Neural cell (in vitro differentiated cells): ENCODE data around the gene SERPINA9. TPM values are rescaled to one million over a fixed set of nuclear protein-coding genes. Genes with fewer than 3 reads are reported as not detected.
"Not testable (repeated sequence)": the region's sequence is repeated elsewhere in the genome, so short reads cannot be mapped to it uniquely, and the experiment has no call there.

Source experiments
- H2AFZ ChIP-seq: fragments of 200-600, 300-800 bp; sonication (generic), shearing (Covaris generic); 2 replicates; pipeline ENCODE4 v1.6.0; 2014; ENCODE audit warnings: low read depth, mild to moderate bottlenecking, antibody characterized with exemption, low read length, moderate library complexity
- H3F3A ChIP-seq: fragments of 200-600 bp; shearing (Covaris generic); 2 replicates; pipeline ENCODE4 v1.6.1; 2016; ENCODE audit warnings: mild to moderate bottlenecking, moderate library complexity, mixed read lengths, antibody characterized with exemption, low read length; ENCODE audit not compliant: insufficient read depth, poor library complexity, severe bottlenecking
- H3K27ac ChIP-seq: fragments of 200-600, 300-800 bp; sonication (generic), shearing (Covaris generic); 2 replicates; pipeline ENCODE4 v1.5.1; 2014; ENCODE audit warnings: mild to moderate bottlenecking, low read length, moderate library complexity
- H3K27me3 ChIP-seq: fragments of 300-800, 200-600 bp; sonication (generic), shearing (Covaris generic); 2 replicates; pipeline ENCODE4 v1.6.0; 2014; ENCODE audit warnings: mild to moderate bottlenecking, low read depth, low read length, moderate library complexity; ENCODE audit not compliant: insufficient read depth
- H3K36me3 ChIP-seq: fragments of 300-800, 200-600 bp; sonication (generic), shearing (Covaris generic); 2 replicates; pipeline ENCODE4 v1.5.1; 2014; ENCODE audit warnings: mild to moderate bottlenecking, antibody characterized with exemption, low read length, moderate library complexity; ENCODE audit not compliant: insufficient read depth
- H3K4me2 ChIP-seq: fragments of 300-800, 200-600 bp; sonication (generic), shearing (Covaris generic); 2 replicates; pipeline ENCODE4 v1.6.0; 2014; ENCODE audit warnings: mild to moderate bottlenecking, low read length
- H3K4me3 ChIP-seq: fragments of 300-800, 200-600 bp; sonication (generic), shearing (Covaris generic); 2 replicates; pipeline ENCODE4 v1.5.1; 2014; ENCODE audit warnings: mild to moderate bottlenecking, low read length, moderate library complexity
- H3K79me2 ChIP-seq: fragments of 200-600 bp; shearing (Covaris generic); replicated peaks from 2 replicates; pipeline ENCODE4 v1.6.0; 2014; ENCODE audit warnings: mild to moderate bottlenecking, low read length, moderate library complexity; ENCODE audit not compliant: insufficient read depth
- H3K9ac ChIP-seq: fragments of 300-800, 200-600 bp; sonication (generic), shearing (Covaris generic); 2 replicates; pipeline ENCODE4 v1.6.1; 2016; ENCODE audit warnings: mild to moderate bottlenecking, low read length, mixed read lengths
- H3K9me2 ChIP-seq: fragments of 200-600 bp; shearing (Covaris generic); 2 replicates; pipeline ENCODE4 v1.6.1; 2016; ENCODE audit warnings: mild to moderate bottlenecking, low read length, mixed read lengths; ENCODE audit not compliant: insufficient read depth
- H3K9me3 ChIP-seq: fragments of 200-600, 300-800 bp; sonication (generic), shearing (Covaris generic); 2 replicates; pipeline ENCODE4 v1.6.1; 2016; ENCODE audit warnings: mild to moderate bottlenecking, mixed run types, low read length, moderate library complexity, mixed read lengths
- H4K20me1 ChIP-seq: fragments of 200-600 bp; shearing (Covaris generic); 2 replicates; pipeline ENCODE4 v1.6.1; 2016; ENCODE audit warnings: mild to moderate bottlenecking, mixed run types; ENCODE audit not compliant: insufficient read depth
- CTCF ChIP-seq: fragments of 450-650 bp; IDR thresholded peaks from 2 replicates; pipeline ENCODE4 v1.5.1; 2014; ENCODE audit warnings: antibody characterized with exemption, mild to moderate bottlenecking, moderate library complexity; ENCODE audit not compliant: poor library complexity, severe bottlenecking
- EP300 ChIP-seq: fragments of 450-650 bp; conservative IDR thresholded peaks from 2 replicates; pipeline ENCODE4 v1.6.1; 2014; ENCODE audit warnings: antibody characterized with exemption, mild to moderate bottlenecking, moderate library complexity; ENCODE audit not compliant: poor library complexity, severe bottlenecking
- EZH2 ChIP-seq: fragments of 200-600, 300-800 bp; shearing (Covaris generic), sonication (generic); IDR thresholded peaks from 2 replicates; pipeline ENCODE4 v1.6.1; 2014; ENCODE audit warnings: antibody characterized with exemption, low read length, borderline replicate concordance, mild to moderate bottlenecking; ENCODE audit not compliant: insufficient read depth, poor library complexity, severe bottlenecking
- MXI1 ChIP-seq: fragments of 450-650 bp; conservative IDR thresholded peaks from 2 replicates; pipeline ENCODE4 v1.6.1; 2014; ENCODE audit warnings: antibody characterized with exemption, mild to moderate bottlenecking; ENCODE audit not compliant: poor library complexity, severe bottlenecking
- POLR2AphosphoS5 ChIP-seq: IDR thresholded peaks from 2 replicates; pipeline ENCODE4 v1.6.1; 2012
- RAD21 ChIP-seq: fragments of 450-650 bp; conservative IDR thresholded peaks from 2 replicates; pipeline ENCODE4 v1.6.1; 2014; ENCODE audit warnings: antibody characterized with exemption, mild to moderate bottlenecking, moderate library complexity
- REST ChIP-seq: IDR thresholded peaks from 2 replicates; pipeline ENCODE4 v1.6.1; 2012; ENCODE audit warnings: borderline replicate concordance
- SMC3 ChIP-seq: fragments of 450-650 bp; conservative IDR thresholded peaks from 2 replicates; pipeline ENCODE4 v1.6.1; 2014; ENCODE audit warnings: antibody characterized with exemption, mild to moderate bottlenecking, moderate library complexity; ENCODE audit not compliant: poor library complexity
- TAF1 ChIP-seq: IDR thresholded peaks from 2 replicates; pipeline ENCODE4 v1.6.1; 2012; ENCODE audit warnings: low read depth
- polyA plus RNA-seq: library from polyadenylated mRNA; depleted of rRNA; stranded (reverse); fragments of >200 nt; gene quantifications from 2 replicates; pipeline ENCODE4 v1.2.3, GENCODE V29; 2014

Gene SERPINA9
- polyA plus RNA-seq, 1 donor from 2014 or later: not detected

- no peak for TF ChIP-seq CTCF
- TF ChIP-seq EZH2: no peak
- no peak for TF ChIP-seq TAF1
- TF ChIP-seq RAD21: no peak
- TF ChIP-seq SMC3: no peak
- TF ChIP-seq MXI1: no peak
- TF ChIP-seq EP300: no peak
- no peak for TF ChIP-seq POLR2AphosphoS5
- no peak for TF ChIP-seq REST
- no peaks in the 10 kb centered on the region for H3K9me2 ChIP-seq
- H3K4me3 ChIP-seq: no peak overlapping the region
- H2AFZ ChIP-seq: no peak overlapping the region
- no peaks in the 10 kb centered on the region for H3F3A ChIP-seq
- H3K4me2 ChIP-seq: no peak overlapping the region
- H3K27ac ChIP-seq: no peak overlapping the region
- H3K79me2 ChIP-seq: no peaks in the 10 kb centered on the region
- H4K20me1 ChIP-seq: no peaks in the 10 kb centered on the region
- H3K36me3 ChIP-seq: no peaks in the 10 kb centered on the region
- no peaks in the 10 kb centered on the region for H3K27me3 ChIP-seq
- no peak overlapping the region for H3K9ac ChIP-seq
- peaks cover 4% of the 10 kb centered on the region for H3K9me3 ChIP-seq
These were observed 7.1 kb upstream of the SERPINA9 start for GRCh38 chr14:94483071-94483451.

GRCh38 chr14:94482132-94483070 is 6.4 kb upstream of the SERPINA9 start:
- H3K9ac ChIP-seq, H3K4me3 ChIP-seq, H3K79me2 ChIP-seq, H3K27me3 ChIP-seq, H3K36me3 ChIP-seq, H3K4me2 ChIP-seq, H3K27ac ChIP-seq, H3F3A ChIP-seq, H3K9me3 ChIP-seq, H3K9me2 ChIP-seq, H4K20me1 ChIP-seq, H2AFZ ChIP-seq: not testable (repeated sequence)
